Heart left ventricle (tissue), 13 donors: Measurements from ENCODE around the gene SDR42E1.

ENCODE experiments used
- CTCF ChIP-seq, 12 donors: fragments of 200-600 bp; sonication (generic) in 4 of 12; IDR thresholded peaks; one replicate each; pipeline versions ENCODE4 v1.5.0 to v1.8.0; 2018 to 2022; ENCODE audit warnings: antibody characterized with exemption in 12 of 12, mild to moderate bottlenecking in 5 of 12
- POLR2A ChIP-seq, 2 donors: fragments of 450-650 bp; IDR thresholded peaks; one replicate each; pipeline ENCODE4 v1.6.1; 2017; ENCODE audit warnings: antibody characterized with exemption in 2 of 2, mild to moderate bottlenecking in 2 of 2, moderate library complexity in 2 of 2
- donor health status: ischemic (EF 13 %, LVEDD 7.1; RV severe dilation, severe dysfunction).
- donor health status: DM: no; HTN: yes; CAD: no.
- donor health status: DM: no; HTN: no; CAD: no.
- donor health status: ischemic (EF 25% LVEDD 6.9; RV normal size, moderate dysfunction).
- donor health status: ischemic (EF 25% LVEDD 5.7; RV mildly dilated, moderate dysfunction).
- donor health status: ischemic (EF 35%, LVEDD 5.7; RV mildly dilated, moderate dysfunction).
- donor health status: nonischemic (EF 11% LVEDD 7.7; RV severe dilation, severe dysfunction).
- donor health status: DM: yes; HTN: yes; CAD: no.
- donor health status: PGD.
- donor health status: ischemic (EF 29% LVEDD 5.4; RV normal size, mild dysfunction).
- donor health status: nonischemic (EF 23%, LVEDD 6.1; RV moderate dilation, normal function).

GRCh38 chr16:82056550-82056896 lies 45.3 kb upstream of the SDR42E1 start:
- TF ChIP-seq POLR2A (IDR thresholded peaks at IDR 0.05) (no peak), CTCF (IDR thresholded peaks at IDR 0.05) (no peak)
